ENCODE measurements around the gene WWOX. TPM values are rescaled to one million over a fixed set of nuclear protein-coding genes. Genes with fewer than 3 reads are reported as not detected.

Gene WWOX
- total RNA-seq, 1 donor from 2014 or later, result 29.6 TPM

- TF ChIP-seq CTCF (conservative IDR thresholded peaks at IDR 0.05; ENCODE audit: low read depth, low read length), result no peak
- H3K4me3 ChIP-seq (ENCODE audit: low read depth, low read length), result no peak overlapping the region
- DNase-seq (ENCODE audit: low read depth), result no peak
These were observed 478.2 kb downstream of the WWOX start for GRCh38 chr16:78577630-78578029.

GRCh38 chr16:78579020-78579419 lies 479.6 kb downstream of the WWOX start:
- DNase-seq (ENCODE audit: low read depth), result no peak
- no peak for TF ChIP-seq CTCF (conservative IDR thresholded peaks at IDR 0.05; ENCODE audit: low read depth, low read length)
- H3K4me3 ChIP-seq (ENCODE audit: low read depth, low read length), result no peak overlapping the region

GRCh38 chr16:78583441-78583840 lies 484.0 kb downstream of the WWOX start:
- no peak for DNase-seq (ENCODE audit: low read depth)
- TF ChIP-seq CTCF (conservative IDR thresholded peaks at IDR 0.05; ENCODE audit: low read depth, low read length), result no peak
- H3K4me3 ChIP-seq (ENCODE audit: low read depth, low read length), result no peak overlapping the region

- no peak overlapping the region for H3K4me3 ChIP-seq (ENCODE audit: low read depth, low read length)
- DNase-seq (ENCODE audit: low read depth), result no peak
- no peak for TF ChIP-seq CTCF (conservative IDR thresholded peaks at IDR 0.05; ENCODE audit: low read depth, low read length)
These were observed 484.9 kb downstream of the WWOX start for GRCh38 chr16:78584213-78584860.

- no peak for TF ChIP-seq CTCF (conservative IDR thresholded peaks at IDR 0.05; ENCODE audit: low read depth, low read length)
- H3K4me3 ChIP-seq (ENCODE audit: low read depth, low read length), result no peak overlapping the region
- no peak for DNase-seq (ENCODE audit: low read depth)
These were observed 485.5 kb downstream of the WWOX start for GRCh38 chr16:78584991-78585390.

GRCh38 chr16:78589331-78589730 lies 489.9 kb downstream of the WWOX start:
- no peak for DNase-seq (ENCODE audit: low read depth)
- no peak for TF ChIP-seq CTCF (conservative IDR thresholded peaks at IDR 0.05; ENCODE audit: low read depth, low read length)

GRCh38 chr16:78591682-78592103 lies 492.2 kb downstream of the WWOX start:
- no peak overlapping the region for H3K4me3 ChIP-seq (ENCODE audit: low read depth, low read length)

More at GRCh38 chr16:78589331-78589730, 489.9 kb downstream of the WWOX start:
- no peak overlapping the region for H3K4me3 ChIP-seq (ENCODE audit: low read depth, low read length)

More at GRCh38 chr16:78591682-78592103, 492.2 kb downstream of the WWOX start:
- no peak for TF ChIP-seq CTCF (conservative IDR thresholded peaks at IDR 0.05; ENCODE audit: low read depth, low read length)
- DNase-seq (ENCODE audit: low read depth), result no peak

Measured in epithelial cell of proximal tubule (primary cell).